ENCODE data around the gene OR10T2. TPM values are rescaled to one million over a fixed set of nuclear protein-coding genes. Genes with fewer than 3 reads are reported as not detected.
"Not testable (repeated sequence)": the region's sequence is repeated elsewhere in the genome, so short reads cannot be mapped to it uniquely, and the experiment has no call there.

The OR10T2 gene, protein sequence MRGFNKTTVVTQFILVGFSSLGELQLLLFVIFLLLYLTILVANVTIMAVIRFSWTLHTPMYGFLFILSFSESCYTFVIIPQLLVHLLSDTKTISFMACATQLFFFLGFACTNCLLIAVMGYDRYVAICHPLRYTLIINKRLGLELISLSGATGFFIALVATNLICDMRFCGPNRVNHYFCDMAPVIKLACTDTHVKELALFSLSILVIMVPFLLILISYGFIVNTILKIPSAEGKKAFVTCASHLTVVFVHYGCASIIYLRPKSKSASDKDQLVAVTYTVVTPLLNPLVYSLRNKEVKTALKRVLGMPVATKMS
- total RNA-seq = not detected

DNA sequence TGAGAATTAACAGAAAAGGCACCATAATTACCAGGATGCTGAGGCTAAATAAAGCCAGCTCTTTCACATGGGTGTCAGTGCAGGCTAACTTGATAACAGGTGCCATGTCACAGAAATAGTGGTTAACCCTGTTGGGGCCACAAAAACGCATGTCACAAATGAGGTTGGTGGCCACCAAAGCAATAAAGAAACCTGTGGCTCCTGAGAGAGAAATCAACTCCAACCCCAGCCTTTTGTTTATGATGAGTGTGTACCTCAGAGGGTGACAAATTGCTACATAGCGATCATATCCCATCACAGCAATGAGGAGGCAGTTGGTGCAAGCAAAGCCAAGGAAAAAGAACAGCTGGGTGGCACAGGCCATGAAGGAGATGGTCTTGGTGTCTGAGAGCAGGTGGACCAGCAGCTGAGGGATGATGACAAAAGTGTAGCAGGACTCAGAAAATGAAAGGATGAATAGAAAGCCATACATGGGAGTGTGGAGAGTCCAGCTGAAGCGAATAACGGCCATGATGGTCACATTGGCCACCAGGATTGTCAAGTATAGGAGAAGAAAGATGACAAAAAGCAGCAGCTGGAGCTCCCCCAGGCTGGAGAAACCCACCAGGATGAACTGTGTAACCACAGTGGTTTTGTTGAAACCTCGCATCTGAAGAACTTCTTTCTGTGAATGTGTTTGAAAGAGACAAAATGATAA is at the start of gene OR10T2:
OR10T2 (minus strand) TSS at position 649 of the 697 bp plus-strand sequence; CDS start at position 649, 0 bp downstream.
- ATAC-seq (ENCODE audit: insufficient number of reproducible peaks, low FRiP score, low read depth) (no peak), DNase-seq (ENCODE audit: low spot score) (no peak)
- H3K4me1 ChIP-seq (ENCODE audit: control insufficient read depth in 1 of 2, low read depth in 2 of 2) = no peaks in the 10 kb centered on the region
- no peaks in the 10 kb centered on the region for H3K27me3 ChIP-seq (replicated peaks; ENCODE audit: insufficient read depth)
- TF ChIP-seq, protein P1, sequence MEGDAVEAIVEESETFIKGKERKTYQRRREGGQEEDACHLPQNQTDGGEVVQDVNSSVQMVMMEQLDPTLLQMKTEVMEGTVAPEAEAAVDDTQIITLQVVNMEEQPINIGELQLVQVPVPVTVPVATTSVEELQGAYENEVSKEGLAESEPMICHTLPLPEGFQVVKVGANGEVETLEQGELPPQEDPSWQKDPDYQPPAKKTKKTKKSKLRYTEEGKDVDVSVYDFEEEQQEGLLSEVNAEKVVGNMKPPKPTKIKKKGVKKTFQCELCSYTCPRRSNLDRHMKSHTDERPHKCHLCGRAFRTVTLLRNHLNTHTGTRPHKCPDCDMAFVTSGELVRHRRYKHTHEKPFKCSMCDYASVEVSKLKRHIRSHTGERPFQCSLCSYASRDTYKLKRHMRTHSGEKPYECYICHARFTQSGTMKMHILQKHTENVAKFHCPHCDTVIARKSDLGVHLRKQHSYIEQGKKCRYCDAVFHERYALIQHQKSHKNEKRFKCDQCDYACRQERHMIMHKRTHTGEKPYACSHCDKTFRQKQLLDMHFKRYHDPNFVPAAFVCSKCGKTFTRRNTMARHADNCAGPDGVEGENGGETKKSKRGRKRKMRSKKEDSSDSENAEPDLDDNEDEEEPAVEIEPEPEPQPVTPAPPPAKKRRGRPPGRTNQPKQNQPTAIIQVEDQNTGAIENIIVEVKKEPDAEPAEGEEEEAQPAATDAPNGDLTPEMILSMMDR (IDR thresholded peaks at IDR 0.05) = no peak
- H3K4me3 ChIP-seq = no peak within 1 kb of the TSS
- H3K27ac ChIP-seq = no peak within 1 kb of the TSS
- no peaks in the 10 kb centered on the region for H3K36me3 ChIP-seq
- H3K9me3 ChIP-seq = no peaks in the 10 kb centered on the region

DNA sequence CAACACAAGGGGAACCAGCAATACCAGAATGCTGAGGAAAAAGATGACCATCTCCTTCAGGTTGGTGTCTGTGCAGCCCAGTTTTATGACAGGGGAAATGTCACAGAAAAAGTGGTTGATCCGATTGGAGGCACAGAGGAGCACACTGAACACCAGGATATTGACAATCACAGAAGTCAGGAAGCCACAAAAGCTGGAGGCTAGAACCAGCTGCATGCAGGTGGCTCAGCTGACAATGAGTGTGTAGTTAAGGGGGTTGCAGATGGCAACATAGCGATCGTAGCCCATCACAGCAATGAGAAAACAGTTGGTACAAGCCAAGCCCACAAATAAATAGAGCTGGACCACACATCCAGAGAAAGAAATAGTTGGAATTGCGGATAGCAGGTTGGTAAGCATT is 46.1 kb upstream of the OR10T2 start:
- Histone ChIP-seq H3K27me3 (replicated peaks; ENCODE audit: insufficient read depth) (no peaks in the 10 kb centered on the region), H3K4me1 (ENCODE audit: control insufficient read depth in 1 of 2, low read depth in 2 of 2) (no peaks in the 10 kb centered on the region), H3K4me3 (no peak overlapping the region), H3K36me3 (no peaks in the 10 kb centered on the region), H3K9me3 (no peaks in the 10 kb centered on the region), H3K27ac (no peak overlapping the region)
- TF ChIP-seq, protein P1 (IDR thresholded peaks at IDR 0.05) = no peak
- DNase-seq (ENCODE audit: low spot score) (no peak), ATAC-seq (ENCODE audit: insufficient number of reproducible peaks, low FRiP score, low read depth) (no peak)

DNA sequence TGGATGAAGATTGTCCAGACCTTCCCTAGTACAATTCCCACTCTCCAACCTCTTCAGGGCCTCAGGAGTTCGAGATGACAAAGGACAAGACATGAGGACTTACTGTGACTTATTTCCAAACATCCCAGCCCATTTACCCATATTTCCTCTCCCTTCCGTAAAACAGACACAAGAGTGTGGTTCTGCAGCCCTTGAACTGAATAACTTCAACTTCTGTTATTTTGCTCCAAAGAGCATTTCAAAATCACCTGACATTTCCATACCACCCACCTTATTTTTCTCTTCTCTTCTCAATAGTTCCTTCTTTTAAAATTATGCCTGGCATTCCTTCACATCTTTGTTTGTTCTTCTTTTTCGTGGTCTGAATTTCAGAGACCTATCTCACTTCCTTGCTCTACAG is 35.5 kb upstream of the OR10T2 start:
- Histone ChIP-seq H3K27ac (no peak overlapping the region), H3K4me1 (ENCODE audit: control insufficient read depth in 1 of 2, low read depth in 2 of 2) (no peaks in the 10 kb centered on the region), H3K9me3 (no peaks in the 10 kb centered on the region), H3K4me3 (no peak overlapping the region), H3K36me3 (no peaks in the 10 kb centered on the region), H3K27me3 (replicated peaks; ENCODE audit: insufficient read depth) (no peaks in the 10 kb centered on the region)
- TF ChIP-seq, protein P1 (IDR thresholded peaks at IDR 0.05) = no peak
- DNase-seq (ENCODE audit: low spot score) (no peak), ATAC-seq (ENCODE audit: insufficient number of reproducible peaks, low FRiP score, low read depth) (no peak)

DNA sequence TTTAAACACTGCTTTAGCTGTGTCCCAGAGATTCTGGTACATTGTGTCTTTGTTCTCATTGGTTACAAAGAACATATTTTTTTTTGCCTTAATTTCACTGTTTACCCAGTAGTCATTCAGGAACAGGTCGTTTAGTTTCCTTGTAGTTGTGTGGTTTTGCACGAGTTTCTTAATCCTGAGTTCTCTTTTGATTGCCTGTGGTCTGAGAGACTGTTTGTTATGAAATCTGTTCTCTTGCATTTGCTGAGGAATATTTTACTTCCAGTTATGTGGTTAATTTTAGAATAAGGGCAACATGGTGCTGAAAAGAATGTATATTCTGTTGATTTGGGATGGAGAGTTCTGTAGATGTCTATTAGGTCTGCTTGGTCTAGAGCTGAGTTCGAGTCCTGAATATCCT is 30.9 kb upstream of the OR10T2 start:
- H3K27me3 ChIP-seq (replicated peaks; ENCODE audit: insufficient read depth); H3K4me3 ChIP-seq; ATAC-seq (ENCODE audit: insufficient number of reproducible peaks, low FRiP score, low read depth); DNase-seq (ENCODE audit: low spot score); H3K9me3 ChIP-seq; H3K27ac ChIP-seq; H3K4me1 ChIP-seq (ENCODE audit: control insufficient read depth in 1 of 2, low read depth in 2 of 2); H3K36me3 ChIP-seq: not testable (repeated sequence)

DNA sequence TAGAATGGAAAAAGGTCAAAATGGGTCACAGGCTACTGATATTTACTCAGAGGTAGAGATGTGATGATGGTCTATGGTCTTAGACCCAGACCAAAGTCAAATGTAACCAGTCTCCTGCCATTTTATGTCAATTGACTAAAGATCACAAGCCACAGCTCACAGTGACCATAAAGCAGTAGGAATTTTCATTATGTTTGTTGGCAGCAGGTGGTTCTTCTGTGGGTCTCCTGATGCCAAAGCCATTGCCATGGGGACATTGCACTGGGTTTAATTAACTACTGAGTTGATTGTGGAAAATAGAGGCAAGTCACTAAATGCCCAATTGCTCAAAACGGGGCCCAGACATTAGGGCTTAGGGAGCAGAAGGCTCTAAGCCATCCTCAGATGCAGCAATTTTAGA is 26.9 kb upstream of the OR10T2 start, which contains the start of gene OR10K2:
OR10K2 (minus strand) TSS at position 101 of the 400 bp plus-strand sequence. CDS start 5,371 bp downstream, outside the sequence.
- Histone ChIP-seq H3K4me3 (no peak within 1 kb of the TSS), H3K4me1 (ENCODE audit: control insufficient read depth in 1 of 2, low read depth in 2 of 2) (no peaks in the 10 kb centered on the region), H3K27ac (no peak within 1 kb of the TSS), H3K9me3 (no peaks in the 10 kb centered on the region), H3K36me3 (no peaks in the 10 kb centered on the region), H3K27me3 (replicated peaks; ENCODE audit: insufficient read depth) (no peaks in the 10 kb centered on the region)
- TF ChIP-seq, protein P1 (IDR thresholded peaks at IDR 0.05) = no peak
- no peak for DNase-seq (ENCODE audit: low spot score)
- ATAC-seq (ENCODE audit: insufficient number of reproducible peaks, low FRiP score, low read depth) = no peak
